PC-3 (cell line): ENCODE results near the gene CCNC.

Source experiments
- CTCF ChIP-seq: fragments of 300-600 bp; sonication (generic); conservative IDR thresholded peaks from 2 replicates; pipeline ENCODE4 v1.5.1; 2017; ENCODE audit warnings: antibody characterized with exemption, low read depth, mild to moderate bottlenecking, low read length
- EZH2phosphoT487 ChIP-seq: fragments of 300-600 bp; sonication (generic); IDR thresholded peaks from 2 replicates; pipeline ENCODE4 v1.6.1; 2018; ENCODE audit warnings: mild to moderate bottlenecking, antibody characterized with exemption, low read length, borderline replicate concordance

GRCh38 chr6:99575544-99576227, 7.2 kb upstream of the CCNC start:
- no peak for TF ChIP-seq CTCF
- TF ChIP-seq EZH2phosphoT487 = no peak
